ENCODE data around the gene SHROOM4.

GRCh38 chrX:50762578-50762977 is 51.4 kb downstream of the SHROOM4 start:
- TF ChIP-seq CTCF (IDR thresholded peaks at IDR 0.05; ENCODE audit: low read depth, low read length, missing input control): no peak
- TF ChIP-seq TAF1 (conservative IDR thresholded peaks at IDR 0.05): no peak
- no peak for TF ChIP-seq MAX (IDR thresholded peaks at IDR 0.05)
- no peak for TF ChIP-seq EGR1 (IDR thresholded peaks at IDR 0.05; ENCODE audit: low read depth in 2 of 2)
- no peak for TF ChIP-seq REST (IDR thresholded peaks at IDR 0.05)
- TF ChIP-seq JUND (IDR thresholded peaks at IDR 0.05): no peak
- no peak for TF ChIP-seq RAD21 (IDR thresholded peaks at IDR 0.05)
- no peak for TF ChIP-seq ATF3 (IDR thresholded peaks at IDR 0.05)
- no peak for TF ChIP-seq YY1 (IDR thresholded peaks at IDR 0.05)
- no peak for TF ChIP-seq NR2F2 (IDR thresholded peaks at IDR 0.05)
- no peak for TF ChIP-seq SP1 (IDR thresholded peaks at IDR 0.05)

All from liver (tissue), 3 donors.